HG02885 (cell line): ENCODE data around the gene RNF43.
"Not testable (repeated sequence)": the region's sequence is repeated elsewhere in the genome, so short reads cannot be mapped to it uniquely, and the experiment has no call there.

ENCODE experiments used
- ATAC-seq: cut with Tn5 transposase; IDR thresholded peaks from one replicate; pipeline ENCODE4 v1.9.1; 2021; ENCODE audit warnings: mild to moderate bottlenecking; ENCODE audit not compliant: unreplicated experiment, poor library complexity

The RNF43 gene

GRCh38 chr17:58410714-58411407 is 6.5 kb downstream of the RNF43 start:
- ATAC-seq = no peak

DNA sequence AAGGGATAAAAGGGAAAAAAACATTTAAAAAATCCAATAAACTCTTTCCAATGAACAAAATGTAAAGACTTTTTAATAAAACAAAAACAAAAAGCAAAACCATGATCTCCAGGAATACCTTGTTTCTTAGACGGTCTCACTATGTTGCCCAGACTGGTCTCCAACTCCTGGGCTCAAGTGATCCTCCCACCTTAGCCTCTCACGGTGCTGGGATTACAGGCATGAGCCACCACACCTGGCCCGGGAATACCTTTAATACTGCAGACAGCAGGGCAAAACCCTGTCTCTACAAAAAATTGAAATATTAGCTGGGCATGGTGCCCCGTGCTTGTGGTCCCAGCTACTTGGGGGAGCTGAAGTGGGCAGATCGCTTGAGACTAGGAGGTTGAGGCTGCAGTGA is 7.9 kb downstream of the RNF43 start:
- ATAC-seq = no peak

- ATAC-seq = no peak
These were observed 14.0 kb downstream of the RNF43 start for GRCh38 chr17:58403311-58403710.

DNA sequence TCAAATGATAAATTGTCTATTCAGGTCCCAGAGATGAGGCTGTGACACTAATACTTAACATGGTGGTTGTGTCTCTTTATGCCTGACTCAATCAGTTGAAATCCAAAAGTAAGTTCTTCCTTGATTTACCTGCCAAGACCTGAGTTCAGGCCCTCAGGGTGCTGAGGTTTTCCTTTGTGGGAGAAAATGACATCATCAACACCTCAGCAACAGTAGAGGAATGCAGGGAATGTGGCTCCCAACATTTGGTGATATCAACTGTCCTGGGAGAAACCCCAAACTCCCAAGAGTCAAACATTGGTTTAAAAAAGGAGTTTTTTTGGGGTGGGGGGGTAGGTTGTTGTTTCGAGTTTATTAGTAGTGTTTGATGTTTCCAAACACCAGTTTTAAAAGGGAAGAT is 14.7 kb downstream of the RNF43 start:
- ATAC-seq = no peak

DNA sequence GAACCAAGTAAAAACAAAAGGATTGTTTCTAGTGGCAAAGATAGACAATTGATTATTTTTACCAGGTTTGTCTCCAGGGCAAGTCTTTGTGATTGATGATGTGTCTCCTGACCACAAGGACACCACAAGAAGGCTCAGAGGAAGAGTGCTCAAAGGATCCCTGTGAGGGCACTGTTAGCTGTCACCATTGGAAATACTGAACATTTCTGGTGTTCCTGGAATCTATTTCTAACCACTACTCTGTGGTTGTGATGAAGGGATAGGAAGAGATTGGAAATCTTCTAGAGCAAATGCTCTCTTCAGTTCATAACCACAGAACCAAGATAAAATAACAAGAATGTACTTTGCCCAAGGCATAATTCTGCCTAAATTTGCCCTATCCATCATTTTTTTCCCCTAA is 15.3 kb downstream of the RNF43 start:
- ATAC-seq = no peak

GRCh38 chr17:58401287-58401686 is 16.0 kb downstream of the RNF43 start:
- ATAC-seq = no peak

DNA sequence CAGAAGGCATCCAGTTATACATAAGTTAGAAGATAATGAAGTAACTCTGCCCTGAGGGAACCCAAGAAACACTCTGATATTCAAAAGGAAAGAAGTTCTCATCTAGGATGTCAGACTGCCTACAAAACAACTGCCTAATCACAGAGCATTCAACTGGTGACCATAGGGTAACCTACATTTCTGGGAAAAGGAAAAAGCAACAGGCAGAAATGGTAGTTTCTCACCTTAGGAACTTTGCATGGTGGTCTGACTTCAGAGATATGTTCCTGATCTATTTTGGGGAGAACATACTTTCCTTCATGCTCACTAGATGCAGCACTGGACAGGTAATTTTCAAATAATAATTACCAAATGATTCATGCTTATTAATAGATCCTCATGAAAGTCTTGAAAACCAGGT is 16.5 kb downstream of the RNF43 start:
- no peak for ATAC-seq

DNA sequence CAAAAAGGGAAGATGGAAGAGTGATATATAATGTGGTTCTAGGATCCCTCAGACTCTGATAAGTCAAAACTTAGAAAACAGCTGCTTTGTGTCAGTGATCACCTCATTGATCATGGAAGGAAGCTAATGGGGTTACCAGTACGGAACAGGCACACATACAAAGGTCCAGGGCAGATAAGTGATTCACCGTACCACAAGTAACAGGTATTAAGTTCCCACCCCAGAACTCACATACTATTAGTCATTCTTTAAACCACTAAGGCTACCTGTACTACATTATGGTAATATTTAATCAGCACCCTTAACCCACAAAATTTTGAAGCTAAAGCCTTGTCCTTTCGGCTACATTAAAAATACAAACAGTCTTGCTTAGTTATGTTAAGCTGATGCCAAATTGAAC is 17.4 kb downstream of the RNF43 start:
- ATAC-seq = no peak

DNA sequence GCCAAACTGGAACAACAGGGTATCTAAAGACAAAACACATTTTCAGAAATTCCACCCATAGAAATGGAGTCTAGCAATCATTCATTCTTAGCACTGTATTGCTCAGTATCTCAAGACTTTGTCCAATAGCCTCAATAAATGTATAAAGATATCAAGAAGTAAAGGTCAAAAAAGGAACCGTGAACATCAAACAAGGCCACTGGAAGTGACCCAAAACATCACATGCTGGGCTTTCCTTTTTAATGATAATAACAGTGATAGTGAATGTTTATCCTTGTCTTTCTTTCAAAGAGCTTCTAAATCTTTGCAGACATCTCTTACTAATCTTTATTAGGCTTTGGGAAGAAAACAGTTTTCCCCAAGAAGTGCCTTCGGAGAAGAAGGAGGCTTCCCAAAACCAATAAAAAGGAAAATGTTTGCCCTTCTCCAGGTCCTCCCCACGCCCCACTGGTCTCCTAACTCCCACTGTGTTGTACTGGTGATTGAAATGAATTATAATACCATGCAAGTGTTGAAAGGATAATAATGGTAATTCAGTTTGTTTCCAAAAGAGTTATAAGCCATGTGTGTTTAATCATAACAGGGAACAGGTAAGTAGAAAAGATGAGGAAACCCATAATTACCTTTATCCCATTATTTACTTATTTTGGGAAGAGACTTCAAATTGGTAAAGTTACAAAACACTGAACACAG is 18.6 kb downstream of the RNF43 start:
- ATAC-seq = no peak

- ATAC-seq = not testable (repeated sequence)
These were observed 19.9 kb downstream of the RNF43 start for GRCh38 chr17:58397421-58397820.

DNA sequence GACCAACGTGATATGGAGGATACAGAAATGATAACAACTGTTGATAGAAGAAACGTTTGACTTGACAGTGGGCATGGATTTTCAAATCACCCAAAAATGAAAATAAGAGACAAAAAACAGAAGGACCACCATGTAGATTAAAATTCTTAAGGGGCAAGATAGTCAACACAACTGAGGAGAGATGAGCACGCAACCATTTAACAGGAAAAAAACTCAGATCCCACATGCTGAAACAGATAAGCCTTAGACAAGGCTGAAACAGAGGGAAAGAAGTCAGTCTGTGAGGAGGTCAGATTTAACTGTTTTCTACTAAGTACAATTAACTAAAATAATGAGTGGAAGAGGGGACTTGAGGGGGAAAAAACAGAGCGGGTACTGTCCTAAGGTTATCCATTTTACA is 21.2 kb downstream of the RNF43 start:
- ATAC-seq = no peak

GRCh38 chr17:58394534-58395223 is 22.7 kb downstream of the RNF43 start:
- ATAC-seq = no peak

DNA sequence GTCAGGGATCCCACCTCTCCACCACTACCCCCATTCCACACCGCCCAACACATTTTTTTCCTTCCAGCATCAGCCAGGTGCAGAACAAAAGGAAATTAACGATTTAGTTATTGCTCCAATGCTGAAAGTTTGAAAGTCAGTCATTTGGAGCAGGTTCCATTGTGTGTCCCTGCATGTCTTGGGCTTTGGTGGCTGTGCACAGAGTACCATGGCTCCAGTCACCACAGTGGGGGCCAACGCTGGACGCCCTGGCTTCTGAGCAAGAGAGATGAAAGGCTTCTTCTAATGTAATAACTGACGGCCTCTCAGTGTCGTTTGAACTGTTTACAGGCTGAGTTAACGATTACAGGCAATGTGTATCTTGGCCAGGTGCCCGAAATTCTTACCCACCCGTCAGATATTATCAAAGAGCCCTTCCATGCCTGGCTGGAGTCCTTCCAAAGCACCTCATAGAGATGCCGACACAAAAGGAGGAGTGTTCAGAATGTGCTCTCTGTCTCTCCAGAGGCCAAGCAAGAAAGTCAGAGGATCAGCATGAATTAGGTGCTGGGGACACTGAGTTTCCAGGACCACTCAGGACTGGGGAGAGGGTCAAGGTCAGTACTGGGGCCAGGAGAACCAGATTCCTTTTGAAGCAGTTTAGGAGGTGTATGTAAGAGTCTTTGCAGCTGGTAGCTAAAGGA is 25.9 kb downstream of the RNF43 start:
- no peak for ATAC-seq

DNA sequence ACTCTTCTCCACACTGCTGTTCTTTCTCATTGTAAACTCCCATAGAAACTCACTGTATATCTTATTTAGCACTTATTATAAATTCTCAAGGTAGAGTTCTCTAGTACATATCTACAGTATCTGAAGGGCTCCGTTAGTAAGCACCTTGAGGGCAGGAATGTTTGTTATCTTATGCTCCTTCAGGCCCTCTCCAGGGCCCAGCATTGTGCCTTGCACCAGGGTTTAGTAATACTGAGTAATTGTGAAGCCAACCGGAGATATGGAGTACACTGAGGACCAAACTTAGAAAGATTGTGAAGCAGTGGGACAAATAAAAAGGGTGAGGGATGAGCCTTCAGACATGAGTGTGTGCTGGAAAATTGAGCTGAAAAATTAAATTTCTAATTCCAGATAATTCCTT is 26.4 kb downstream of the RNF43 start:
- ATAC-seq = no peak

- no peak for ATAC-seq
These were observed 28.8 kb downstream of the RNF43 start for GRCh38 chr17:58388302-58389190.

- ATAC-seq = no peak
These were observed 29.5 kb downstream of the RNF43 start for GRCh38 chr17:58387834-58388233.

DNA sequence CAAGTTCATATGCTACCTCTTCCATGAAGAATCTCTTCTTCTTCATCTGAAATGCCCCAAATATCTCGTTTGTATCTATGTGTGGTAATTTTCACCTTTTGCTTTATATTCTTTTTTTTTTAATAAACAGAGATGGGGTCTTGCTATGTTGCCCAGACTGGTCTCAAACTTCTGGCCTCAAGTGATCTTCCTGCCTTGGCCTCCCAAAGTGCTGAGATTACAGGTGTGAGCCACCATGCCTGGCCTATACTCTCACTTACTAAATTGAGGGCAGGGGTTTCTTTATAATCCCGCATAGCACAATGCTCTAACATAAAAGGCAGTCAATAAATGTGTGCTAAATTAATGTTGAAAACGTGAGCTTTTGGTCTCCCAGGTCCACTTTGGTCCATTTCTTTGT is 30.6 kb downstream of the RNF43 start:
- ATAC-seq = no peak

DNA sequence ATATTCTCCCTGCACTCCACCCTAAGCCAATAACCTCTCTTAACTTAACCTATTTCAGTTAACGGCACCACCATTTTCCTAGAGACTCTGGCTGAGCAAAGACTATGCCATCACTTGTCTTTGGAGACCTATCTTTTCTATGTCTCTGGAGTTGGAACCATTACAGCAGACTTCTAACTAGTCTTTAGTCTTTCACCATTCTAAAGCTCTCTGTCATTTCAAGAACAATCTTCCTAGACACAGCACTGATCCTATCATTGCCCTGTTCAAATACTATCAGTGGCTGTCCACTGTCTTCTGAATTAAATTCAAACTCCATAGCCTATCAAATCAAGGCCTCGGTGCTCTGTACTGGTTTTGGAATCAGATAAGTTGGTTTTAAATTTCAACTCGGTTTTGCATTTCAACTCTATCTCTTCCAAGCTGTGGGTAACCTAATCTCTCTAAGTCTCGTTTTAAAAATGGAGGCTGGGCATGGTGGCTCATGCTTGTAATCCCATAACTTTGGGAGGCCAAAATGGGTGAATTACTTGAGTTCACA is 31.9 kb downstream of the RNF43 start:
- no peak for ATAC-seq

DNA sequence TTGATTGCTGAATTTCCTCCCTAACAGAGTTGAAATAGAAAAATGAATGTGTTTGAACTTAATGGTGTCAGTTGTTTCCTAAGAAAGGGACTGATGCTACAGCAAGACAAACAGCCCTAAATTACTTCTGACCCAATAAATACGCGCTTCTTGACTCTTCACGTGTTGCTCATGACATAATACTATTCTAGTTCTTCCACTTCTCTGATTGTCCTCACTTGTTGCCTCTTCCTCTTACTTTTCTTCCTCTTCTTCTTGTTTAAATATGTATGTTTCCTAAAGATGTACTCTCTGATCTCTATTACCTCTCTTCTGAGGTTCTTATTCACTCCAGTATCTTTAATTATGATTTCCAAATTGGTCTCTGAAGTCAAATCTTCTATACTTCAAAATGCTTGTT is 32.4 kb downstream of the RNF43 start:
- ATAC-seq = no peak
